DMS 273 treated with DMSO at 0.1 percent for 48 hours (cell line): ENCODE results near the gene GOLPH3L.
"Not testable (repeated sequence)": the region's sequence is repeated elsewhere in the genome, so short reads cannot be mapped to it uniquely, and the experiment has no call there.

Experiments
- DNase-seq: peaks from one replicate; lab custom pipeline; 2025; lab: John Stamatoyannopoulos, UW

Gene GOLPH3L

DNA sequence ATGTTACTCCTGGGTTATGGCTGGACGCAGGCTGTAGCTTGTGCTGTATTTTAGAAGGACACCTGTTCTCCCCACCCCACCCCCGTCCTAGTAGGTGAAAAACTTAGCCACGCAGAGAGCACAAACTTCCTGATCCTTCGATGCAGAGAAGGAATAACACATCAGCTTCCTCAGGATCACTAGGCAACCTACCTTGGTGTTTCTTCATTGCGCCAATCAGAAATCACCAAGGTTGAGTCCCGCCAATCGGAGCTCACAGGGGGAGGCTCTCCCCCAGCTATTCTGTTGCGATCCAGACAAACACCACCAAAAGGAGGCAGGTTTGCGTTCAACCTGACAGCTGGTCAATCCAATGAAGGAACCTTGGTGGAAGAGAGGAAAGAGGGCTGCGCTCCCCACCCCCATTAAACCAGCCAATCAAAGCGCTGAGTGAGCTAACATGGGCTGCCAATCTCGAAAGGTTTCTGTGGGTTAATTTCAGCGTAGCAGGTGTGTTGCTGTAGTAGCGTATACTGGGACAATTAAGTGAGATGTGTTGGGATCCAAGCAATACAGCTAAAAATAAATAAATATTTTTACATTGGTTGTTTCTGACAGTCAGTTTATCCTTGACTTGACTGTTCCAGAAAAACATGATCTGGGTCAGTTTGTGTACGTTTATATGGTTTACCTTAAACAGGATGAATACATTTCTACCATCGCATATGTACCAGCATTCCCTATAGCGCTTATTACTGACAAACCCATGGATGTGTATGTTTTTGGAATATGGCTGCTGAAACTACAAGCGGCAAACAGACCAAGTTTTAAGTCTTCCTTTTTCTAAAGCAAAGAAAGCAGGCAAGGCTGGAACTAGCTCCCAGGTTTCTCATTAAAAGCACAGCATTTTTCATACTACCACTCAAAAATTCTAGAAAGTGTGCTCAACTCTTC lies at the start of gene GOLPH3L:
GOLPH3L (minus strand) TSS at position 160 of the 933 bp plus-strand sequence. CDS start 2,316 bp downstream, outside the sequence.
- DNase-seq: peak; percentile 100

DNA sequence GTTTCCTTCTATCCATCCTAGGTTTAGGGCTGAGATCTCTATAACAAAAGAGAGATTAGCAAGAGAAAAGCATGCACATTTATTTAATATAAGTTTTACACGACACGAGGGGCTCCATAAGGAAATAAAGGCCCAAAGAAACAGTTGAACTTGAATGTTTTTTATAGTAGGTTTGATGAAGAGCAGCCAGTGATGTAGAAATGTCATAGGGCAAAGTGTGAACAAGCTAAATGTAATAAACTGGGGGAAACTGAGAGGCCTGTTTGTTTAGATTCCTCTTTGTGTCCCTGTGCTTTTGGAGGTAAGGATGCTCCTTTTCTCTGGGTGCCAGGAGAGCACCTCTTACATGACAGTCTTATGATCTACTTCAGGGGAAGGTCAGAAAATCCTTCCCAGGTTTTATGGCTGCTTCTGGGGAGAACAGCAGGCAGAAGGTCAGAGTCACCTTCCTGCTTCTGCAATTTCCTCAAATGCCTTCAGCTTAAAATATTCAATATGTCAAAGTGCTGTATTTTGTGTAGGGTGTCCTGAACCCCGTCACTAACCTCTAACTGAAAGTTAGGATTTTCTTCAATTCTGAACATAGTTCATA lies 33.3 kb upstream of the GOLPH3L start:
- DNase-seq: no peak

GRCh38 chr1:150724336-150724735 lies 27.4 kb upstream of the GOLPH3L start:
- no peak for DNase-seq

- no peak for DNase-seq
Measured at GRCh38 chr1:150720703-150721102, 23.7 kb upstream of the GOLPH3L start, which contains the start of gene HORMAD1. TSS of gene HORMAD1 (minus strand) at chr1:150720895. CDS start at chr1:150719505, 1,390 bp downstream.

GRCh38 chr1:150720098-150720497 lies 23.1 kb upstream of the GOLPH3L start:
- no peak for DNase-seq

DNA sequence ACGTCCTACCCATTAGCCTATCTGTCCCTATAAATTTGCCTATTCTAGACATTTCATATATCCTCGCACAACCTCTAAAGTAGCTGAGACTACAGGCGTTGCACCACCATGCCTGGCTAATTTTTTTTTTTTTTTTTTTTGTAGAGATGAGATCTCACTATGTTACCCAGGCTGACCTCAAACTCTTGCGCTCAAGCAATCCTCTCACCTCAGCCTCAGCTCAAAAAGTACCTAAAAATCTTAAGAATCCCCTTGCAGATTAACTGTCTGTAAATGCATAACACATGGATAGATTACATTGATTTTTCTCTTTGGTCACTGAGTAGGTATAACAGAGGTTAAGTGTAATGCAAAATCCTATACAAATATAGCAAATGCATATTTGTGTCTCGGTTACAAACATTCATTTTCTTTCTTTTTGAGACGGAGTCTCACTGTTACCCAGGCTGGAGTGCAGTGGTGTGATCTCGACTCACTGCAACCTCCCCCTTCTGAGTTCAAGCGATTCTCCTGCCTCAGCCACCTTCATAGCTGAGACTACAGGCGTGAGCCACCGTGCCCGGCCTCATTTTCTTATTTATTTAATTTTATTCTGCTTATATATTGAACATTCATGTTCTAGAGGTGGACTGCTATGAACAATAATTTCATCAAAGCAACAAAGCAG lies 21.4 kb upstream of the GOLPH3L start:
- DNase-seq: no peak

- DNase-seq: not testable (repeated sequence)
Measured at GRCh38 chr1:150709031-150709430, 12.1 kb upstream of the GOLPH3L start.

DNA sequence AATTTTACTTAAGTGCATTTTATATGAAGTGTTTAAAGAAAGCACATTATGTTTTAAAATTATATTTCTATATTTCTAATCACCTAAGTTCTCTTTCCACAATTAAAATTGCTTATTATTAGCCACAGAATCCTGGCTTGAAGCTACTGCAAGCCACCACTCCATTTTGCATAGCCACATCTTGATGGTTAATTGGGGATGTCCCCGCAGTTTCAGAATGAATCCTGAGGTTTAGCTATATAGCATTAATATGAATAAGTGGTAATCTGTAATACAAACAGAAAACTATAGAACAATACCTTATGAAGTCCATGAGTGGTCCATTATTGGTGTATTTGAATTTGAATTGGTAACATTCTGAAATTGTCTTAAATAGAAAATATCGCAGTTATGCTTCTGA lies 11.6 kb upstream of the GOLPH3L start:
- DNase-seq: no peak

DNA sequence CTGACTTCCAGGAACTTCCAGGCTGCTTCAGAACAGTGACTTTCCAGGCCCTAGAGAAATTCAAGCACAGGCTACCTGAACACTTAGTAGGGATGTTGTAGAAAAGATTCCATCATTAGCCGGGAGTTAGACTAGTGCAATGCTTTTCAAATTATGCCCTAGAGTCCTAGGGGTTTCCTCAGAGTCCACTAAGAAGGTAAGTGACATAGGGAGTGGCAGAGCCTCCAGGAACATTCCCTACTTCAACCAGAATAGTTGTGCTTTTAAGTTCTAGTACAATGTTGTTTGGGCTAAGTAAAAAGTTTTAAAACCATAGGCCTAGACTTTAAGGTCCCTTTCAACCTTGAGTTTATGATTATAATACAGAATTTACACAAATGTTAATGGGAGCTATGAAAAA lies 9.1 kb upstream of the GOLPH3L start:
- no peak for DNase-seq

DNA sequence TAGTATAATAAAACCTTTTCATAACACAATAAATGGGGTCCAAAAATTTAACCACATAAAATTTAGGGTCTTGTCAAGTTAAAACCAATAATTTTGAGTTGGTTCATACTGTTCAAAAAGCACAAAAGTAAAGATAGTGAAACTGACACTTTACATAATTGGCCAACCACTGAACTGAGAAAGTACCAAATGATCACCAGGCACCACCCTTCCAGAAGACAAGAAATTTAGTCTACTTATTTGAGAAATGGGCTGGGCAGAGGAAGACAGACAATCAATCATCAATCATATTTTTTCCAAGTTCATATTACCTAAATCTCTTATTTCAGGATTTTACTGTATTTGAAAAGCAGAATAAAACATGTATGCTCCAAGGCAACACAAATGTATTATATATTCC lies 6.5 kb upstream of the GOLPH3L start:
- no peak for DNase-seq

GRCh38 chr1:150696590-150696989 lies 364 bp downstream of the GOLPH3L start:
- no peak for DNase-seq

DNA sequence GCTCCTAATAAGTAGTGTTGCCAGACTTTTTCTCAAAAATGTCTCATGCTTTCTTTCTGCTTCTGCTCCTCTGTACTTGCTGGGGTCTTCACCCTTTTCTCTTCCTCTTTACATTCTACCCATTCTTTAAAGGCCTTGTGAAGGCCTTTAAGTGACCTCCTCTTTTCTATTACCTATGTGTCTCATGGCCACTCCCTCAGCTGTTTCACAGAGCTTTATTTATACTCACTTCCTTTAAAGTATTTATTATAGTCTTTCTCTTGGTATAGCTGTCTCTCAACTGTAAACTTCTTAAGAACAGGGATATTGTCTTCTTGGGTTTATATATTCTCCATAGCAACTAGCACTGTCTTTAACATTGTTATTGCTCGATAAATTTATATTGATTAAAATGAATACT lies 792 bp downstream of the GOLPH3L start:
- DNase-seq: no peak

GRCh38 chr1:150695561-150695960 lies 1.4 kb downstream of the GOLPH3L start:
- no peak for DNase-seq

- DNase-seq: no peak
Measured at GRCh38 chr1:150692720-150693119, 4.2 kb downstream of the GOLPH3L start.

DNA sequence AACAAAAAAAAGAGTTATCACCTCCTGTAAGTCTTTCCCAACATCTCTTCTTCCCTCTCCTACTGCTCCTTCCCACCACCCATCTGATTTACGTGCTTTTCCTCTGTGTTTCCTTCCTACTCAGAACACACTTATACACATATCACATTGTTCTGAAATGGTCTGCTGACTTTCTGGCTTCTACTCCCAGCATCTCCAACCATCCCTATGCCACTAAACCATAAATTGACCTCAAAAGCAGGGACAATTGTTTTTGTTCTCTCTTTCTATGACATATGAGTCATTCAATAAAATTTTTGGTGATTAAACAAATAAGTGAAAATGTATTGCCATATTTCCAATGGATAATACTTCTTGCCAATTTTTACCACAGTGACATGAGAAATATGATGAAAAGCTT lies 8.2 kb downstream of the GOLPH3L start:
- DNase-seq: no peak

GRCh38 chr1:150686275-150686674 lies 10.7 kb downstream of the GOLPH3L start:
- no peak for DNase-seq

- no peak for DNase-seq
Measured at GRCh38 chr1:150683914-150684313, 13.0 kb downstream of the GOLPH3L start.

DNA sequence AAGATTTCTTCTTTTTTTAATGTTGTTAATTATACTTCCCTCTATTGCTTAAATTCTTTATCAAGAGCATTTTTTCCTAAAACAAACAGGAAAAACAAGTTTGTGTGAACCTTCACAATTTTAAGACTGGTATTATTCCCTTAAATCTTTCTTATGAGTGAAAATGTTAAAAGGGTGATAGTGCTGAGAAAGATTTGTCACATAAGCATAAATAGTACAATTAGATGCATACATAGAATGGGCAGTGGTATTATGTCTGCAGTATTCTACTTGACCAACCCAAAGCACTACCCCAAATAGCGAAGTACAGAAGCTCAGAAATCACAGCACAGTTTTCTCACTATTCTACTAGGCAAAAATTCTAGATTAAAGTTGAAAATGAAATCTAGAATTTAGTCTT lies 18.0 kb downstream of the GOLPH3L start:
- DNase-seq: no peak

DNA sequence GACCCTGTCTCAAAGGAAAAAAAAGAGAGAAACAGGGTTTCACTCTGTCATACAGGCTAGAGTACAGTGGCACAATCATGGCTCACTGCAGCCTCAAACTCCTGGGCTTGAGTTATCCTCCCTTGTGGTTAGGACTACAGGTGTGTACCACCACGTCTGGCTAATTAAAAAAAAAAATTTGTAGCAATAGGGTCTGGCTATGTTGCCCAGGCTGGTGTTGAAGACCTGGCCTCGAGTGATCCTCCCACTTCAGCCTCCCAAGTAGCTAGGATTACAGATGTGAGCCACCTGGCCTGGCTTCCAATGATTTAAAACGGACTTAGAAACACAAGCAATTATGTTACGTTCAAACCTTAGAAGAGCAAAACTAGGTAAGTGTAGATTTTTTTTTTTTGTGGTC lies 22.1 kb downstream of the GOLPH3L start:
- no peak for DNase-seq

- no peak for DNase-seq
Measured at GRCh38 chr1:150663321-150663720, 33.6 kb downstream of the GOLPH3L start.

- no peak for DNase-seq
Measured at GRCh38 chr1:150662811-150663210, 34.1 kb downstream of the GOLPH3L start.

DNA sequence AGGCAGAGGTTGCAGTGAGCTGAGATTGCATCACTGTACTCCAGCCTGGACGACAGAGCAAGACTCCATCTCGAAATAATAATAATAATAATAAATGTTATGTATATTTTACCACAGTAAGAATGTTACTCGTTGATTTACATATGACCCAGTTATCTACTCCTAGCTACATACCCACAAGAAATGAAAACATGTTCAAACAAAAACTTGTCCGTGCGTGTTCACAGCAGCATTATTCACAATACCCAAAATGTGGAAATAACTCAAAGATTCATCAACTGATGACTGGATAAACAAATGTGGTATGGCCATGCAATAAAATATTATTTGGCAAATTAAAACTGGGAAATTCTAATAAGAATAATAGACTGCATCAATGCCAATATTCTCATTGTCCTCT lies 35.8 kb downstream of the GOLPH3L start:
- DNase-seq: no peak

DNA sequence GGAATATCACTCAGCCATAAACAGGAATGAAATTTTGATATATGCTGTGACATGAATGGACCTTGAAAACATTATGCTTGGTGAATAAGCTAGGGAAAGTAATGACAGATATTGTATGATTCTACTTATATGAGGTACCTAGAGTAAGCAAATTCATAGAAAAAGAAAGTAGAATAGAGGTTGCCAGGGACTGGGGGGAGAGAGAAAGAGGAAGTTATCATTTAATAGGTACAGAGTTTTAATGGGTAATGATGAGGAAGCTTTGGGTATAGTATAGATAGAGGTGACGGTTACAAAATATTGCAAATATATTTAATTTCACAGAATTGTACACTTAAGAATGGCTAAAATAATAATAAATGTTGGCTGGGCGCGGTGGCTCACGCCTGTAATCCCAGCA lies 36.4 kb downstream of the GOLPH3L start:
- DNase-seq: no peak
